WERI-Rb-1 (cell line): ENCODE measurements around the gene FCER2.
"Not testable (repeated sequence)": the region's sequence is repeated elsewhere in the genome, so short reads cannot be mapped to it uniquely, and the experiment has no call there.

Experiments used
- DNase-seq: peaks from one replicate; pipeline ENCODE4 v3.0.0-alpha.2; 2020
- H3K27ac ChIP-seq: fragments of 250-450 bp; sonication (Bioruptor Pico); 2 replicates; pipeline ENCODE4 v1.5.1; 2020; ENCODE audit warnings: mild to moderate bottlenecking, moderate library complexity
- H3K27me3 ChIP-seq: fragments of 250-450 bp; sonication (Bioruptor Pico); 2 replicates; pipeline ENCODE4 v1.5.1; 2021; ENCODE audit warnings: mild to moderate bottlenecking, low read depth, moderate library complexity; ENCODE audit not compliant: insufficient read depth, severe bottlenecking
- H3K36me3 ChIP-seq: fragments of 250-450 bp; sonication (Bioruptor Pico); 2 replicates; pipeline ENCODE4 v1.5.1; 2020; ENCODE audit warnings: mild to moderate bottlenecking, moderate library complexity
- H3K4me3 ChIP-seq: 2 replicates; pipeline ENCODE4 v1.5.1; 2011; ENCODE audit warnings: low read depth, mild to moderate bottlenecking, control low read depth, low read length
- H3K9me3 ChIP-seq: fragments of 250-450 bp; sonication (Bioruptor Pico); 2 replicates; pipeline ENCODE4 v1.5.1; 2021; ENCODE audit warnings: mild to moderate bottlenecking, moderate library complexity; ENCODE audit not compliant: severe bottlenecking
- TF ChIP-seq, protein P1 (sequence below): IDR thresholded peaks from 2 replicates; pipeline ENCODE4 v1.5.1; 2011; ENCODE audit warnings: low read depth, mild to moderate bottlenecking, control low read depth, inconsistent platforms, low read length

Gene FCER2

GRCh38 chr19:7701654-7702457 lies at the start of gene FCER2:
TSS of gene FCER2 (minus strand) at chr19:7702131. CDS start at chr19:7699760, 2,371 bp downstream.
- no peak for DNase-seq
- H3K4me3 ChIP-seq = no peak within 1 kb of the TSS
- H3K27me3 ChIP-seq = no peaks in the 10 kb centered on the region
- H3K36me3 ChIP-seq = no peaks in the 10 kb centered on the region
- TF ChIP-seq, protein P1, sequence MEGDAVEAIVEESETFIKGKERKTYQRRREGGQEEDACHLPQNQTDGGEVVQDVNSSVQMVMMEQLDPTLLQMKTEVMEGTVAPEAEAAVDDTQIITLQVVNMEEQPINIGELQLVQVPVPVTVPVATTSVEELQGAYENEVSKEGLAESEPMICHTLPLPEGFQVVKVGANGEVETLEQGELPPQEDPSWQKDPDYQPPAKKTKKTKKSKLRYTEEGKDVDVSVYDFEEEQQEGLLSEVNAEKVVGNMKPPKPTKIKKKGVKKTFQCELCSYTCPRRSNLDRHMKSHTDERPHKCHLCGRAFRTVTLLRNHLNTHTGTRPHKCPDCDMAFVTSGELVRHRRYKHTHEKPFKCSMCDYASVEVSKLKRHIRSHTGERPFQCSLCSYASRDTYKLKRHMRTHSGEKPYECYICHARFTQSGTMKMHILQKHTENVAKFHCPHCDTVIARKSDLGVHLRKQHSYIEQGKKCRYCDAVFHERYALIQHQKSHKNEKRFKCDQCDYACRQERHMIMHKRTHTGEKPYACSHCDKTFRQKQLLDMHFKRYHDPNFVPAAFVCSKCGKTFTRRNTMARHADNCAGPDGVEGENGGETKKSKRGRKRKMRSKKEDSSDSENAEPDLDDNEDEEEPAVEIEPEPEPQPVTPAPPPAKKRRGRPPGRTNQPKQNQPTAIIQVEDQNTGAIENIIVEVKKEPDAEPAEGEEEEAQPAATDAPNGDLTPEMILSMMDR = no peak
- H3K27ac ChIP-seq = no peak within 1 kb of the TSS
- no peaks in the 10 kb centered on the region for H3K9me3 ChIP-seq

GRCh38 chr19:7751157-7751783 lies 49.3 kb upstream of the FCER2 start:
- peaks cover 5% of the 10 kb centered on the region for H3K9me3 ChIP-seq
- DNase-seq = no peak
- no peak overlapping the region for H3K4me3 ChIP-seq
- H3K36me3 ChIP-seq = no peaks in the 10 kb centered on the region
- no peak overlapping the region for H3K27ac ChIP-seq
- TF ChIP-seq, protein P1 = no peak
- H3K27me3 ChIP-seq = no peaks in the 10 kb centered on the region

DNA sequence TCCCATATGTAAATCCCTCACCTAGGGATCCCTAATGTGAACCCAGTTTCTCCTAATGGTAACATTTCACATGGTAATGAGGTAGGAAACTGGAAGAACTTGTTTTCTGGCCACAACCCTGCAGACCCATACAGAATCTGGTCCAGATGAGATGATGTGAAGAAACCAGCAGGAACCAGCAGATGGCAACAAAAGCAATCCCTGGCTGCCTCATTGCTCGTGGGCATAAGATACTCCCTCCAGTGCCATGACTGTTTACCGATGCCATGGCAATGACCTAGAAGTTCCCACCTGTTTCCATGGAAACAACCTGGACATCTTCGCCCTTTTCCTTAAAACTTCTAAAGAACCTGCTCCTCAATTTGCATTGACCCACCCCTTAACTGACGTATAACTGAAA lies 46.8 kb upstream of the FCER2 start:
- TF ChIP-seq, protein P1 = peak; percentile 41; the same call in 1 of the 2 replicates
- H3K27me3 ChIP-seq = no peaks in the 10 kb centered on the region

DNA sequence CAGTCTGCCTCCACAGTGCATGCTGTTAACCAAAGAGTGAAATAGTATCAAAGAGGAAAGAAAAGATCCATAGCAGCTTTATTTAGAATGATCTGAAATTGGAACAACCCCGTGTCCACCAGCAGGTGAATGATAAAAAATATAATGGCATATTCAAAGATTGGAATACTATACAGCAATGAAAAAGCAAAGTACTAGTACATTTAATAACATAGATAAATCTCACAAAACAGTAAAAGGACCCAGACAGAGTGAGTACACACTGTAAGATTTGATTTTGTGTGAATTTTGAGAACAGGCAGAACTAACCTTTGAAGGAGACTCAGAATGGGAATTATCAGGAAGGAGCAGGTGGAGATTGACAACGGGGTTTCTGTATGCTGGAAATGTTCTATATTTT lies 46.2 kb upstream of the FCER2 start:
- no peak for DNase-seq
- Histone ChIP-seq H3K9me3 (peaks cover 3% of the 10 kb centered on the region), H3K27ac (no peak overlapping the region), H3K36me3 (no peaks in the 10 kb centered on the region), H3K27me3 (no peaks in the 10 kb centered on the region), H3K4me3 (no peak overlapping the region)
- TF ChIP-seq, protein P1 = no peak

More for the DNA sequence above, 46.8 kb upstream of the FCER2 start:
- DNase-seq = no peak
- Histone ChIP-seq H3K36me3 (no peaks in the 10 kb centered on the region), H3K4me3 (no peak overlapping the region), H3K27ac (no peak overlapping the region), H3K9me3 (peaks cover 3% of the 10 kb centered on the region)

GRCh38 chr19:7746903-7747884 lies 45.3 kb upstream of the FCER2 start, which contains the start of gene CD209:
TSS of gene CD209 (minus strand) at chr19:7747534. CDS start at chr19:7747511, 23 bp downstream.
- Histone ChIP-seq H3K4me3 (no peak within 1 kb of the TSS), H3K9me3 (peaks cover 3% of the 10 kb centered on the region), H3K36me3 (no peaks in the 10 kb centered on the region), H3K27me3 (no peaks in the 10 kb centered on the region), H3K27ac (no peak within 1 kb of the TSS)
- no peak for DNase-seq
- TF ChIP-seq, protein P1 = no peak

GRCh38 chr19:7746306-7746705 lies 44.4 kb upstream of the FCER2 start:
- not testable (repeated sequence) for H3K27me3 ChIP-seq, DNase-seq, H3K36me3 ChIP-seq

More at GRCh38 chr19:7746306-7746705, 44.4 kb upstream of the FCER2 start:
- H3K9me3 ChIP-seq, H3K4me3 ChIP-seq, H3K27ac ChIP-seq: not testable (repeated sequence)
